Measurements from ENCODE around the gene TNRC6C.

The TNRC6C gene

DNA sequence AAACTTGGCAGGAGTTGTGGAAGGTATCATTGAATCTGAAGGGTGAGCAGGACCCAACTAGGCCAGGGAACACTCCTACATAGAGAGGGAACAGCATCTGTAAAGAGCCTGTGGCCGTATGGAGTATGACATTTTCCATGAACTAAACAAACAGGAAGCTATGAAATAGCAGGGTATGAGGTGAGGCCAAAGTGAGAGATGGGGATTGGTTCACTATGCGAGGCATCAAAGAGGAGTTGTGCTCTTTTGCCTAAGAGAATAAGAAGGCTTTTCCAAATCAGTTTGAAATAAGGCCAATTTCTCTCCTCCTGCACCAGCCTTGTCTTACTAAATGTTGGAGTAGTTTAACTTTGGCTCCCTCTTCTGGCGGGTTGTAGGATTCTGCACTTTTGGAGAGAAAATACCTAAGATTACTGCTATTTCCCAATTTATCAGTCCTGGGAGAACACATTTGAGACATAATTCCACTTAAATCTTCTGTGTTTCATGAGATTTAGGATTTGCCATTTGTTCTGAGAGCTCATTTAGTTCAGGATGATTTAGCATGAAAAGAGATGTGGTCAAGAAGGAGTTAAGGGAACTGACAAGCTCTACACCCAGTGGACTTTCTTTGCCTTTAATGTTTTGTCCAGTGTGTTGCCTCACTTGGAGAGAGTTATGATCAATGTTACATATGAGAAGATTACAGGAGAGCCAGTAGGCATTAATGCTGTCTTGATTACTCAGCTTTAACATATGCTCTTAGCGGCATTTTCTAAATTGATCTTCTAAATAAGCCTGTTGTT lies 55.4 kb downstream of the TNRC6C start:
- peak; percentile 68 for DNase-seq (ENCODE audit: low spot score)

DNA sequence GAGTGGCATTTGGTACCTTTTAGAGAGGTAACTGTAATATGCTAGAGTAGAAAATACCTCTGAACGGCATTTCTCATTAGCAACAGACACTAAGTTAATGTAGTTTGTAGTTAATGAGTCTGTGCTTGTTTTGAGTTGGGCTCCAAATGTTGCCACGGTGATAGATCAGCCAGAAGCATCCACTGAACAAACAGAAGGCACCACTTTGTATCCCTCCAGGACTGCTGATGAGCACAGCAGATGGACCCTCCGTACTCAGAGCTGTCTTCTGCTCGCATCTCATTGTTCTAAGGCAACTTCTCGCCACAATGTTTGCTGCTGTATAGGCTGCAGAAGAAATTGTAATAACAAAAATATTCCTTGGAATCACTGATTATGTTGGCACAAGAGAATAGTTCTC lies 56.1 kb downstream of the TNRC6C start:
- peak; percentile 60 for DNase-seq (ENCODE audit: low spot score)

GRCh38 chr17:78016852-78017251 lies 58.3 kb downstream of the TNRC6C start:
- DNase-seq (ENCODE audit: low spot score), result no peak

GRCh38 chr17:78019367-78019975 lies 61.0 kb downstream of the TNRC6C start:
- no peak for DNase-seq (ENCODE audit: low spot score)

DNA sequence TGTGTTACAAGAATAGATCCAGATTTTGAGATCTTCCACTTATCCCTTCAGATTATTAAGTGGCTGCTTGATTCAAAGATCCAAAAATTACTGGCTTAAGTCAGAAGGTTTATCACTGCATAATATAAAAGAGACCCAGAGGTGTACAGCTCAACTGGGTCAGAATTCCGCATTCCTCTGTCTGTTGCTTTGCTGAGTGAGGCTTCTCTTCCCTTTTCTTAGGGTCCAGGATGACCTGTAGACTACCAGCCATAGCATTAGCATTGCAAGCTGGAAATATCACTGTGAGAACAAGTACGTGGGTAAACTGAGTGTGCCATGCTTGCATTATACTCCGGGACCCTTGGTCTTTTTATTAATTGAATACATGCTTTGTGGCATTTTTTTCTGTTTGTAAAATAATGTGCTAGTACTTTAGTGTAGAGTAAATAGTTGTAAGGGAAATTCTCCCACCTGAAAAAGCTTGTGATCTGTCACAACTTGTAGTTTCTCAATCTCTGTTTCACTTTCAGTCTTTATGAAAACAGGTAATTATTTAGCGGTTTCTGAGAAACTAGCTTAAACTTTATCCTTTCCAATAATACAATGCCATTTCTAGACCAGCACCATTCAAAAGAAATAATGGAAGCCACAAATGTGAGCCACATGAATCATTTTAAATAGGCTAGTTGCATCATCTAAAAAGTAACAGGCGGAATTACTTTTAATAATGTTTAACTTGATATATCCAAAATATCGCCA lies 61.6 kb downstream of the TNRC6C start:
- DNase-seq (ENCODE audit: low spot score), result no peak

DNA sequence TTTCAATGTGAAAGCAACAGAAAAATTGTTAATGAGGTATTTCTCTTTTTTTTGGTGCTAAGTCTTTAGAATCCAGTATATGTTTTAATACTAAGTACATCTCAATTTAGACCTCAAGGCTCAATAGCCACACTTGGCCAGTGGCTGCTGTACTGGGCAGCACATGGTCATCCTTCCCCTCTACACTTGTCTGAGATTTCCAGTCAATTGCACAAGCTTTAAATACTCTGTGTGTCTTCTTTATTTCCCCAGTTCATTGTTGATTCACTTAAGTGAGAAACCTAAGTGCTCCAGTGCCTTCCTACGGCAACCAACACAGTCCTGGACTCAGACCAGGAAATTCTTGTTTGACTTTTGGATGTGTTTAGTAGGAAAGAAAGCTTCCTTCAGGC lies 62.2 kb downstream of the TNRC6C start:
- DNase-seq (ENCODE audit: low spot score), result no peak

- no peak for DNase-seq (ENCODE audit: low spot score)
Observed at GRCh38 chr17:78022425-78022824, 63.9 kb downstream of the TNRC6C start.

GRCh38 chr17:78023042-78023441 lies 64.5 kb downstream of the TNRC6C start:
- DNase-seq (ENCODE audit: low spot score), result no peak

DNA sequence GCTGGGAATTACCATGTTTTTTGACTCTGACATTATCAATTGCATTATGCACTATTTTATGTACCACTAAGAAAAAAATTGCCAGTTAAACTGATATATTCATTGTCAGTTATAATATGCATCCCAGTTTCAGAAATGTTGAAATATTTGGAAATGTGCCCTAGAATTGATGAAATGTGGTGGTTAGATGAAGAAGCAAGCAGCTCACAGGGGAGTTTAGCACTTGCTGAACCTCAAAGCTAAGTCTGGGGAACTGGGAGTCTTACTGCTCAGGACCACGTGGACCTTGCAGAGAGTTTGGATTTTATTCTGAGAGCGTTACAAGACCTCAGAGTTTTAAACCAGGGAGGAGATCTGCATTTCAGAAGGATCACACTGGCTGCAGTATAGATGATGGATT lies 67.9 kb downstream of the TNRC6C start:
- no peak for DNase-seq (ENCODE audit: low spot score)

- no peak for DNase-seq (ENCODE audit: low spot score)
Observed at GRCh38 chr17:78027121-78027520, 68.6 kb downstream of the TNRC6C start.

GRCh38 chr17:78029697-78030096 lies 71.2 kb downstream of the TNRC6C start:
- DNase-seq (ENCODE audit: low spot score), result no peak

GRCh38 chr17:78031435-78031834 lies 72.9 kb downstream of the TNRC6C start:
- DNase-seq (ENCODE audit: low spot score), result peak; percentile 14

DNA sequence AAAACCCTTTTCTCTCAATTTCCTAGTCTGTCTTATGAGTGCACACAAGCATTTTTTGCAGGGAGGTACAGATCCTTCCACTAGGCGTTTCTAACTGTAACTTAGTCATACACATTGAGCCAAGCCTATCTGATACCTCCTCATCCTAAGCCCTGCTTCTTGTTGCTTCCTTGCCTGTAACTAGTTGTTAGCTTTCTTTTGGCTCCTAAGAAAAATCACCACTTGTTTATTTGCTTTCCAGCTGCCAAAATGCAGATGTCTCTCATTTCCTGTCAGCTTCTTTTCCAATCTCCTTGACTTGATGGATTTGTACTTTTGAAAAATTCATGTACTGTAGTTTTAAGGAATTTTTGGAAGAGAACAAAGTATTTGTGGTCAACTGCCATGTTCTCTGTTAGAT lies 73.7 kb downstream of the TNRC6C start:
- no peak for DNase-seq (ENCODE audit: low spot score)

DNA sequence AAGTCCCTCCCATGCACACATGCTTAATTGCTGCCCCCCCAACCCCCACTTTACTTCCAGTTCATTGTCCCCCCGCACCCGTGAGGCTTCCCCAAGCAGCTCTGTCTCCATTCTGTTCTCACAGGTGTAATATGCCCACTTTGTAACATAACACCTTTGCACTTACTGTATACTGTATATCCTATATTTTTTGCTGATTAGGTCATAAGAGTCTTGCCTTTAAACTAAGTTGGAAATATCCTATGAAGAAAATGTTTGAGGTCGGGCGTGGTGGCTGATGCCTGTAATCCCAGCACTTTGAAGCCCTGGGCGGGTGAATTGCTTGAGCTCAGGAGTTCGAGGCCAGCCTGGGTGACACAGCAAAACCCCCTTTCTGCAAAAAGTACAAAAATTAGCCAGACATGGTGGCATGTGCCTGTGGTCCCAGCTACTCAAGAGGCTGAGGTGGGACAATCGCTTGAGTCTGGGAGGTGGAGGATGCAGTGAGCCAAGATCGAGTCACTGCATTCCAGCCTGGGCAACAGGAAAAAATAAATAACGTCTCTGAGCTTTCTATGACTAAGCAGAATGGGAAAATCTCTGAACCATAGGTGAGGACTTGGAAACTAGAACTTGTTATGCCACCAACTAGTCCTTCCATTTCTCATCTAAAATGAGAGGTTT lies 76.1 kb downstream of the TNRC6C start:
- no peak for DNase-seq (ENCODE audit: low spot score)

DNA sequence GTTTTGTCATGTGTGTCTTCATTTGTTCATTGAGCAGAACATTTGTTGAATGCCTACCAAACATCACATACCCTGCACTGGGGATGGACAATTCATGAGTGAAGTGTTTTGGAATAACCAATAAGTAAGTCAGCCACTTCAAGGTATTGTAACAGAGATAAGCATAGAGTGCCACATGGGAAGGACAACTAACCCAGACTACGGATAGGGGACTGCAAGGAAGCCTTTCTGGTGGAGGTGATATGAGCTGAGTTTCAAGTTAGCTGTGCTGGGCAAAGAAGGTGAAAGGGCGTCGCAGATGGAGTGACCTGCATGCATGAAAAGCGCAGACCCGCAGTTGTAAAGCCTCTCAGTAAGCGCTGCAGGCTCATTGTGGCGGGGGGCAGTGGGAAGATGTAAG lies 78.8 kb downstream of the TNRC6C start:
- no peak for DNase-seq (ENCODE audit: low spot score)

GRCh38 chr17:78038748-78039288 lies 80.3 kb downstream of the TNRC6C start:
- DNase-seq (ENCODE audit: low spot score), result no peak

GRCh38 chr17:78039581-78039980 lies 81.1 kb downstream of the TNRC6C start:
- DNase-seq (ENCODE audit: low spot score), result peak; percentile 53

- DNase-seq (ENCODE audit: low spot score), result peak; percentile 87
Observed at GRCh38 chr17:78040440-78041385, 82.2 kb downstream of the TNRC6C start.

DNA sequence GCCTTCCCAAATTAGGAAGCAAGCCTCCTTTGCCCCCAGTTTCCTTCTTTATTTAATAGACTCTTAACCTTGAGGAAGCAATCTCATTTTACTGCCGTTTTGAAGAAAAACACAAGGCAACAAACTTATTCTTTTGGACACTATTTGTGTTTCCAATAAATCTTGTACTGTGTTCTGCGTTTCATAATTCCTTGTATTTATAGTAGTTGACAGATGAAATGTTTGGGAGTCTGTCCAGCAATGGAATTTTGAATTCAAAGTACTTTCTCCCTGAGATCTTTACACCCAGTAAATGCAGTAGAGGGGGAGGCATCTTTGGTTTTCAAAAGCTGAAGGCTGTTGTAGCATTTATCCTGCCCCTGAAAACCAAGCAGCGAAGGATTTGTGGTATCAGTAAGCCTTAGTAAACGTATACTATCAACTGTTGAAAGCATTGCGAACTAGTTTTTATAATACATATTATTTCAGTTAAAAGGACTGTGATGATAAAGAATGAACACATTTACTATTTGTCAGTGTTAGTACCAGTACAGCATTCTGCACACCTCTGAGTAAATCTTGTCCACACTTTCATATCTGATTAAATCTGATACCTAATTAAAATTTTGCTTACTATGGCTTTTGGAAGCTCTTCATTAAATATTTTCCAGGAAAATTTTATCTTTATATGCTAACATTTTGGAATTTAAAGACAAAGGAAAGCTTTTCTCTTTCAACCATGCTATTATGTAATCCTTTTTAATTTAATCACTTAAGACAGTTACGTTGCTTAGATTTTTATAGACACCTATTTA lies 83.1 kb downstream of the TNRC6C start:
- DNase-seq (ENCODE audit: low spot score), result peak; percentile 41

- no peak for DNase-seq (ENCODE audit: low spot score)
Observed at GRCh38 chr17:78042542-78042941, 84.0 kb downstream of the TNRC6C start.
